Inferior parietal cortex (tissue), 1 donor: ENCODE measurements around the gene SGSM2.

Experiments used
- DNase-seq: peaks from one replicate; pipeline ENCODE4 v3.0.0-alpha.2; 2016; ENCODE audit errors: extremely low spot score

Gene SGSM2

DNA sequence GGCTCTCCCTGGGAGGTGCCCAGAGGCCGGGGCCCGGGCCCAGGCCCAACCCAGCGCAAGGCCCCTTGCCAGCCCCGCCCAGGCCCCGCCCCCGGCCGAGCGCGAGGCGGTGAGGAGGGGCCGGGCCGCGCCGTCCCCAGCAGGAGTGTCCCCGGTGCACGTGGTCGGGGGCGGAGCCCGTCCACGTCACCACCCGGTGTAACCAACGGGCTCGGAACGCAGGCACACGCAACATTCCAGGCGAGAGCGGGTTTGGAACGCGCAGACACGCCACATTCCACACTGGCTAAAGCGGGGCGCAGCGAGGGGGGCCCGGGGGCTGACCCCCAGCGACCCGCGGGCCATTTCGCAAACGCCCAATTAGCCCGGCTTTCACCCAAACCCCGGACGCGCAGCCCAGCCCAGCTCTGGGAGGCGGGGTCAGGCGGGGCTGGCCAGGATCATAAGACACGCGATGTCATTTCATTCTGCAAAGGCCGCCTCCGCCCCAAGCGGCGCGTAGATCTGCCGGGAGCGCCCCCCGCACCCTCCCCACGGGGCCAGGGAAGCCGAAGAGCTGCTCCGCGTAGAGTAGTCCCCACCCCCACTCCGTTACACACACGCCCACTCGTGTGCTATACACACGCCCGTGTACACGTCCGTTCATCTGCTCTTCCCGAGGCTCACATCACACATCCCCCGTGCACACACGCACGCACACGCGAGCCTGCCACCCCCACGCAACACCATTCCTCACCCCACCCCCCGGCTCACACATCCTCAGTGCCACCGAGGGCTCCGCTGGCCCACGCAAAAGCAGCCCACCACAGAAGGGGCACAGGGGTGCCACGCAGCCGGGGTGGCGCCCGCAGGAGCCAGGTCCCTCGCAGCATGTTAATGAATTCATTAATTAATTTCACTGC, 62.5 kb downstream of the SGSM2 start:
- peak; percentile 91 for DNase-seq

DNA sequence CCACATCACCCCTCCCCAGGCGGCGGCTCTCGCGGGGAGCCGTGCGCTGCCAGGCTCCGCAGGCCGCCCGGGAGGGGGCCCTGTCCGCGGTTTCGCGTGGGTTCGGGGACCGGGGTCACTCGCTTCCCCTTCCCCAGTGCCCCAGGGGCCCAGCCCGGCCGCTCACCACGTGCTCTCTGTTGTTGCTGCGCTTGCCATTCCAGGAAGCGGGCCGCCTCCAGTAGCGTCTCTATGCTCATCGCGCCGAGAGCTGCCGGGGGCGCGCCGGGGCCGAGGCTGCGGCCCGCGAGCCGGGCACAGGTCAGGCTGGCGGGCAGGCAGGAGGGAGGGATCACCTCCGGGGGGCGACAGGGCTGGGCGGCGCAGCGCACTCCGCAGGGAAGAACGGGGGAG, 63.2 kb downstream of the SGSM2 start:
- no peak for DNase-seq

DNA sequence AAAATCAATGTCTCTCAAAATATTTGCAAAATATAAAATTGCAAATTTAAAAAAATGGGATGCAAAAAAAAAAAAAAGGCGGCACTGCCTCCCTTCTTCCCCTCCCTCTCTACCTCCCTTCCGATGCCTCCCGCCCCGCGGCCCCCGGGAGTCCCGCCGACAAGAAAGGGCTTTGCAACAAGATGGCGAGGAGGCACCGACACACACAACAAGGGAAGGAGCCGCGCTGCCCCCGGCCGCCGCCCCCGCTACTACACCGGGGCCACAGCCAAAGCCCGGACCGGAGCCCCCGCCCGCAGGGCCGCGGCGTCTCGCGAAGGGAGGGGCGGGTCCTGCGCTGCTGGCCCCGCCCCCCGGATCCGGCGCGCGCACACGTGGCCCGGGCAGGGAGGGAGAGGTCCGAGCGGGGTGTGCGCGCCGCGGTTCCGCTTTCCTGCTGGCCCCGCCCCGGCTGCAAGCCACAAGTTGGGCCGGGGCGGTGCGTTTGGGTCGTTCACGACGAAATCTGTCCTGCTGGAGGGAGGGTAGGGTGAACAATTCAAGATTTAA, 63.6 kb downstream of the SGSM2 start, which contains the start of gene MNT:
Gene MNT, minus strand, starts transcription at position 184 of the 549 bp plus-strand sequence. CDS start 348 bp downstream, outside the sequence.
- peak; percentile 88 for DNase-seq

DNA sequence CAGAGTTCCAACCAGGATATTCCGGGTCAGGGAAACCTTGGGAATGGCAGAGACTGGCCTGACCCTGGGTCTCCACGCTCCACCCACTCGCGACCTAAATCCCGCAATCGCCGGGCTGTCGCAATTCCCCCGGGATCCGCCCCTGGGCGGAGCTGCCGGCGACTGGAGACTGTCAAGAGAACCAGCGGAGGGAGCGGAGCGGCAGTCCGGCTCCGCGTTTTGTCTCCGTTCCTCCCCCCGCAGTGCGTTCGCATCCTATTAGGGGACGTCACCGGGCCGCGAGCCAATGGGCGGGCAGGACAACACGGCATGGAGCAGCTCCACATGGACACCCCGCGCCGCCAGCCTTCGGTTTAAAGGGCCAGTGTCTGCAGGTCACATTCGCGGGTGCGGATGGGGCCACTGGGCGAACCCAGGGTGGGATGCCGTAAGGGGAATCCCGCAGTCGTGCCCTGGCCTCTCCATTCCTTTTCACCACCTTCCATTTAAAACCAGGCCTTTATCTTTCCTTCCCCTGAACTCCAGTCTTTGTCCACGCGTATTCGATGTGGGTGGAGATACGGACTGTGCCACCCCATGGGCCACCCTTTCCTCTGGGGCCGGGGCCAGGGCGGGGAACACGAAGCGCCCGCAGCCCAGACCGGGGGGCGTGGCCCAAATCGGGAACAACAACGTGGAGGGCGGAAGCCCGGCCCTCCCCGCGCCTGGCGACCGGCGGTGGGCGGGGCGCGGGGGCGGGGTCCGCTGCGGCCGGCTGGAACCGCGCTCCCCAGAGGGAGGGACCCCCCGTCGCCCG, 64.3 kb downstream of the SGSM2 start:
- peak; percentile 98 for DNase-seq

DNA sequence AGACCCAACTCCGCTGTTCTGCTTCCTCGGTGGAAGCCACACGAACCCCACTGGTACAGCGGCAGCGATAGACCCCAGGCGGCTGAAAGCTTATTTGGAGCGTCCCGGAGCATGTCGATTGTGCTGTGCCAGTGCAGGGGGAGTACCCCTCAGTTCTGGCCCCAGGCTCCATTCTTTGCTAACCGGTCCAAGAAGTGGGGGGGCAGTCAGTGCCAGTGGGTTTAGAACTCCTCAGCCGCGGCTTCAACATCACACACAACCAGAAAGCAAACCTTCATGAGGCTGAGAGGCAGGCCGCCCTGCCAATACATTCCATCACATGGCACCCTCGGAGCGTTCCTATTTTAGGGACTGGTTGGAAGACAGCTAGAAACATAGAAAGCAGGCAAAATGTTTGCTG, 65.2 kb downstream of the SGSM2 start:
- DNase-seq: no peak

DNA sequence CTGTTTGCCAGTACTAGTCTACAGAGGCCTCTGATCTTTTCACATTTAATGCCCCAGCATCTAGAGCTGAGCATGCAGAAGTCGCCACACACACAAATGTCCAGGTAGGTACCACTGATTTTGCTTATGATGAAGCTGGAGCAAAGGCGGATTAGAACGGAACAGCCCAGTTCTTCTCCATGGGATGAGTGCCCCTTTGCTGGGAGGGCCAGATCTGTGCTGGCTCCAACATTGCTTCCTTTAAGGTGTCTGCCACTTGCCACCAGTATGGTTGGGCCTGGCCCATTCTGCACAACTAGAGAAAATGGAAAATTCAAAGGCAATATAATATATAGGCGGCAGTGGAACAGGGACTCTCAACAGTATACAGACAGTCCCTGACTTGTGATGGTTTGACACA, 65.7 kb downstream of the SGSM2 start:
- DNase-seq: no peak

DNA sequence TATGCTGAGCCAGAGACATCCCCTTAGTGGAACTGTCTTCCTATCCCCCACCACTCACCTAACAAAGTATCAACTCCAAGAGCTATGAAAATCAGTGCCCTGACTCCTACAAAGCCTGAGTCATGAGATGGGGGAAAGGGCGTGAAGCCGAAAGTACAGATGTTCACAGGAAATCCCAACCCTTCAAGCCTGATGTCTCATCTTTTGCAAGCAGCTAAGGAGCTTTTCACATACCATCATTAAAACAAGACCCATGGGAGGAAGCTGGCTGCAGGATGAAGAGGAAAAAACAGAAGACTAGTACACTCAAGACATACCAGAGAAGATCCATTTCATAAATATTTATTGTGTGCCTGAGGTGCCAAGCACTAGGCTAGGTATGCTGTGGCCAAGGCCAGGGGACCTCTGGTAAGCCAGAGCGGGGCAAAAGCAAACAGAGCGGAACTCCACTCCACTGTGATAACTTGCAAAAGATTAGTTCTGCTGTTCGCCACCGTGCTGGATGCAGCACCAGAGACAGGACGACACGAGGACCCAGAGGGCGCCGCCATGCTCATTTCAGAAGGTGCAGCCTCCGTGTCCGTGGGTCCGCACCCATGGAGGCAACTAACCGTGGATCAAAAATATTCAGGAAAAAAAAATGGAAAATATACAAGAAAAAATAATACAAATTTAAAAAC, 68.1 kb downstream of the SGSM2 start:
- no peak for DNase-seq

DNA sequence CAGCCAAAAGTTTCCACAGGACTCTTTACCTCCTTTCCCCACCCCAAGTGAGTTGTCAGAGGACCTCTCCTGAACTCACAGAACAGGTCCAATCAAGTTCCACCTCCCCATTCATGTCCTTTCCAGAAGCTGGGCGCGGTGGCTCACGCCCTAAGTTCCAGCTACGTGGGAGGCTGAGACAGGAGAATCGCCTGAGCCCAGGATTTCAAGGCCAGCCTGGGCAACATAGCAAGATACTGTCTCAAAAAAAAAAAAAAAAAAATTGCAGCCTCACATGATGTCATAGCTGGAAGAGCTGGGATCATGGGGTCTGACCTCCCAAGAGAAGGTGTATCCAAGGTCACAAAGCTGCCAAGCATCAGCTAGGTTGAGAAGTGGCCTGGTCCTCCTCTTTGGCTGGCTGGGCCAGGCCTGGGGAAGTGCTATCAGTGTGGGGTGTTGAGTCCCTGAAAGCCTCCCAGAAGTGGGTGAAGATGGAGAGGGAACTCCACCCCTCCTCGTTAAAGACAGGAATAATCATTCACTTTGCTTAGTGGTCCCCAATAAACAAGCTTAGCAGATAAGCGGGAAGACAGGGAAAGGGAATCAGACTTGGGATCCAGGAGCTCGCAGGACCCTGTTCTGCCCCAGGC, 69.1 kb downstream of the SGSM2 start:
- no peak for DNase-seq

DNA sequence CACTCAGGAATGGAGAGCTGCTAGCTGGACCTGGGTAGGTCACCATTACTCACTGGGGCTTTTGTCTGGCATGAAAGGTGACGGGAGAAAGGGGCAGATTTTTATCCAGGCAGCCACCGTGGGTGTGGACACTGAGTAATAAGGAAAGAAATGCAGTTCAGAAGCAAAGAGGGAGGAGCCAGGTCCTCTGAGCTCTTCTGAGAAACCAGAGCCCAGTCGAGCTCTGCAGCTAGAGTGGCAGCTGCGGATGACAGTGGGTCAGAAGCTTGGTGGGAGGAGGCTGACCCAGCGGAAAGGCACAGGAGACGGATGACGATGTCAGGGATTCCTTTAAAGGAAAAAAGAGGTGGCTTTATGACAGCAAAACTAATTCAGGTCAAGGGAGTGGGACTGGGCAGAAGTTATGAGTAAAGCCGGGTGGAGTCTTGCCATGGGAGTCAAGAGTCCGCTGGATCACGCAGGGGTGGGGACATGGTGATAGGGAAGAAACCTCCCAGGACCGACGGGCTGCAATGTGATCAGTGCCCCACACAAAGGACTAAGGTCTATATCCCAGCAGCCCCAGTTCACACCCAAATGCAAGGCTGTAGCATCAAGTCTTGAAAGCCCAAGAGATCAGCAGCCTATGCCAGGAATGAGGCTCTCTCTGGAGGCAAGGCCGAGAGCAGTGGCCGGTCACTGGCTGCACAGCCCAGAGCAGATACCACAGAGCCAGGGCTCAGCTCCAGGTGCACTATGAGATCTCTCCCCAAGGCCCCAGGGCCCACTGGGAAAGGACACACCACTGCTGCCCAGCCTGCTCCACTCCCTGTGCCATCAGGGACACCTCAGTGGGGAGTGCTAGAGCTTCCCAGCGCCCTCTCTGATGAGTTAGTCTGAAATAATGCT, 69.8 kb downstream of the SGSM2 start:
- no peak for DNase-seq

DNA sequence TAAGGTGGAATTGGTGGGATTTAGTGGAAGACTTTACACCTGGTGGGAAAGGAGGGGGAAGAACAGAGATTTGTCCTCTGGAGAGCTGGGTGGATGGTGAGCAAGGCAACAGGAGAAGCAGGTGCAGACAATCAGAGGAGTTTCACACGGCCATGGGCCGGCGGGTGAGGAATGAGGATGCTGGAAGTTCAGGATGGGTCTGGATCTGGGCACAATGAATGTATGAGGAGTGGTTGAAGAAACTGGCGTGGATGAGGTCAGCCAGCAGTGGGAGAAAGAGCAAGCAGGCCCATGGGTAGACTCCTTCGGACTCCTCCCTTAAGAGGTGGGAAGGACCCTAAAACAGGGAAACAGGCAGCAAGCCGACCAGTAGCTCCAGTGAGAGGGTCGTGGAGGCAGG, 73.7 kb downstream of the SGSM2 start:
- DNase-seq: no peak

DNA sequence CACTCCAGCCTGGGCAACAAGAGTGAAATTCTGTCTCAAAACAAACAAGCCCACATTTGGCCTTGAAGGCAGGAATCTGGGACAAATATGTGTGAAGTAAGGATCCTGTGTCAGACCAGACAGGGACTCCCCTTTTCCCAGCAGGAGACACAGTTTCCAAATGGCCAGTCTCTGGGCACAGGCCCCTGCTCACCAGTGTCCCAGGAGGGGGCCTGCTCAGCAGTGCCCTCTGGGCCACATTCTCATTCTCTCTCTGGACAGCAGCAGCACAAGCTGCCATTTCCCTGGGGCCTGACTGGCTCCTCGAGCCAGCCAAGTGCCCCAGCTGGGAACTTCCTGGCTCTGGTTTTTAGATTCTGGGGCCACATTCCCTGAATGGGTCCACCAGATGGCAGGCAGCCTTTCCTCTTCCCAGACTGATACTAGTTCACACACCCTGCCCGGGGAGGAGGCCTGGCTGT, 75.3 kb downstream of the SGSM2 start:
- no peak for DNase-seq

DNA sequence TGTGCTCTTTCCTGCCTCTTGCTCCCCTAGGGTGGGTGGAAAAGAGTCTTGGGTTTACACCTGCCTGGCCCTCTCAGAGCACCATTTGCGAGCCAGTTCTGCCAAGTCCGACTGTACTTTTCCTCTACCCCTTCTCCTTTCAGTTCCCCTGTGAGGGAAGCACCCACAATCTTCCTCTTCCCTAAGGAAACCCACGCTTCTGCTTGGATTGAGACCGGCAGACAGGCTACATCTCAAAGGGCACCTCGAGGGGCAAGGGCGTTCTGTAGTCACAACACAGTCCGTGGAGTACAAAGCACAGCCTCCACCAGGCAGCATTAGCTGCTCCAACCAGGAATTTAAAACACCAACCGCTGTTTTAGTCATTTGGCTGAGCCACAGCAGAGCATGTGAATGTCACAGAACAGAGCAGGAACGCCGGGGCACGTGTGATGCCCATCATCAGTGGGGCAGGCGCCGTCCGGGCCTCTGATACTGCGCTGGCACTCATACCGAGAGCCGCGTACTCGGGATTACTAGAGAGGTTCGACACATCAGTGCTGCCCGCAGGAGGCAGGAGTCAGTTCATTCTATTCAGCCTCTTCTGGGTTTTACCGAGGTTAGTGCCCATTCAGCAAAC, 77.3 kb downstream of the SGSM2 start:
- DNase-seq: no peak

DNA sequence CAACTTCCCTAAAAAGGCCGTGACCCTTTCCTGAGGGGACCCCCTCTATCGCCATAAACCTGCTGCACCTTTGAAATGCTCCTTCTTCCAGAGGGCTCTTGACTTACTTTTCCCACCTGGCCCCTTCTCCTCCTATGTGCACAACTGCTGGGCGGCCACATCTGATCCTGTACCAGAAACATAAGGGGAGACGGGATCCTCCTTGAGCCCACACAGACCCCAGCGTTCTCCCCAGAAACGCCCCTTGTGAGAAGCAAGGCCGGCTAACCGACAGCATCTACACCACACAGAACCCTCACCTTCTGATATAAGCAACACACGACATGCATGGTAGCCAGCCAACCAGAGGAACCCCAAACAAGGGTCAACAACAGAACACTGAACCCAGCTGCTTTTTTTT, 77.8 kb downstream of the SGSM2 start:
- DNase-seq: no peak

DNA sequence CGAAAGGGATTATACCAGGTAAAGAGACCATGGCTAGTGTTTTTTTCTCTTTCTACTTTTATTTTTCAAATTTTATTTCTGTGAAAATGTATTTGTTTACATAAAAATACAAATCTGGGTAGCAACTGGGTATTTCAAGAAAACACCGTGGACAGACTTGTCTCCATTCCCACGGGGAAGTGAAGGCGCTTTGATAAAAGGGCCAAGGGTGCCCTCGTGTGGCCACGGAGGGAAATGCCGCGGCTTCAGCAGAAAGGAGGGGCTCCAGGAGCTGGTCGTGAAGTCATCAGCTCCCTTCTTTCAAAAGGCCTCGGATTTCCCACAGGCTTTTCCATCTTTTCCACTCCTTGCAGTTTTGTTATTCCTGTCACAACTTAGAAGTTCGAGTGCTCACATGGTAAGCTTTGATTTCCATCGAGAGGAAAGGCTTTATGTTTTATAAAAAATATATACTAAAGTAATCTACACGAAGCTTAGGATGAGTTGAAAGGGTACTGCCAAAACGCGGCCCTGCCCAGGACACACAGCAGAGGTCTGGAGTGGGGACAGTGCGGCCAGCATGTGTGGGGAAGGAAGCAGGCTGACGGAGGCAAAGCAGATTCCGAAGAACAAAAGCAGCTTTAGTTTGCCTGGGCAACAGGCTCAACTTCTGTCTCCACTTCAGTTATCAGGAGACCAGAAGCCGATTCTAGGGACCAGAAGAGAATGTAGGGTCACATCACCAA, 78.9 kb downstream of the SGSM2 start:
- peak; percentile 96 for DNase-seq

DNA sequence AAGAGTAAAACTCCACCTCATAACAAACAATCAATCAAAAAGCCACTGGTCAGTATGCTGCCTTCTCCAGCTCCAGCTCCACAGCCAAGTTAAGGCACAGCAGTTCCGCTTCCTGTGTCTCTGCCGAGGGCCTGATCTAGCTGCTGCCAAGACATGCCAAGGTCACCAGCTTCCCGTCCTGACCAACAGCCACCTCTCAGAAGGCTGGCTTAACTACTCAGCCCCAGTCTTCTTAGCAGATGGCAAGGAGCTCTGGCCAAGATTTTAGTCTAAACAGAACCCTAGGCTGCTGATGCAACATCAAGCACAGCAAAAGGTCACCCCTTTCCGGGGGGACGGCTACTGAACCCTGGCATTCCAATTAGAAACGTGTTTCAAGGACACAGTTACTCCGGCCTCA, 81.3 kb downstream of the SGSM2 start:
- no peak for DNase-seq

DNA sequence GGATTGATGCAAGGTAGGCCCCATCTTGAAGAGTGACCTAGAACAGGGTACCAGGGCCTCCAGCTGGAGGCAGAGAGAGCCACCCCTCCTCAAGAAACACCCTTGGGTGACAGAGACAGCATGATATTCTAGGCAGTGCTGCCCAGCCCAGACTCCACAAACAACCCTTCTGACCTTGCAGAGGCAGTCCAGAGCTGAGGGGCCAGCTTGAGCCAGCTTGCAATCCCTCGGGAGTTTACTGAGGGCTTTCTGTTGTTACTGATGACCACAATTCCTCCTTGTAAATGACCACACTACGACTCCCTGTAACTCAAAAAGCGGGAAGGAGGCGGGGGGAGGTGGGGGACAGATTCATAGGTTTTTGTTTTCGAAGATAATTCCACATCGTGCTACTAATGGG, 82.2 kb downstream of the SGSM2 start:
- no peak for DNase-seq

DNA sequence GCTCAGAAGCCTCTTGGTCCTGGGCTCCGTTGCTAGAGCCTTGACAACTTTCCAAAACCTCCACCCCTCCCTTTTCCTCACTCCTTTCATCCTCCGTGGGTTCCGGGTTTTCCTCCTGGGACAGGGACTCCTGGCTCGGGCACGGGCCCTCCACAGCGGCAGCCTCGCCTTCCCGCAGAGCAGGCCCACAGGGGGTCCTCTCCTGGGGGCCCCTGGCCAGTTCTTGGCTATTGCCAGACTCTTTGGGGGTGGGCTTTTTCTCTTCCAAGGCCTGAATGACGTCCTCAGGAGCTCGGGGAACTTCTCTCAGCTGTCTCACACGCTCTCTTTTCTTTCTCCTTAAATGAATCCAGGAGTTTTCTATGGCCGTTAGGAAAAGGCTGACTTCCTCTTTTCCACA, 82.9 kb downstream of the SGSM2 start:
- no peak for DNase-seq

DNA sequence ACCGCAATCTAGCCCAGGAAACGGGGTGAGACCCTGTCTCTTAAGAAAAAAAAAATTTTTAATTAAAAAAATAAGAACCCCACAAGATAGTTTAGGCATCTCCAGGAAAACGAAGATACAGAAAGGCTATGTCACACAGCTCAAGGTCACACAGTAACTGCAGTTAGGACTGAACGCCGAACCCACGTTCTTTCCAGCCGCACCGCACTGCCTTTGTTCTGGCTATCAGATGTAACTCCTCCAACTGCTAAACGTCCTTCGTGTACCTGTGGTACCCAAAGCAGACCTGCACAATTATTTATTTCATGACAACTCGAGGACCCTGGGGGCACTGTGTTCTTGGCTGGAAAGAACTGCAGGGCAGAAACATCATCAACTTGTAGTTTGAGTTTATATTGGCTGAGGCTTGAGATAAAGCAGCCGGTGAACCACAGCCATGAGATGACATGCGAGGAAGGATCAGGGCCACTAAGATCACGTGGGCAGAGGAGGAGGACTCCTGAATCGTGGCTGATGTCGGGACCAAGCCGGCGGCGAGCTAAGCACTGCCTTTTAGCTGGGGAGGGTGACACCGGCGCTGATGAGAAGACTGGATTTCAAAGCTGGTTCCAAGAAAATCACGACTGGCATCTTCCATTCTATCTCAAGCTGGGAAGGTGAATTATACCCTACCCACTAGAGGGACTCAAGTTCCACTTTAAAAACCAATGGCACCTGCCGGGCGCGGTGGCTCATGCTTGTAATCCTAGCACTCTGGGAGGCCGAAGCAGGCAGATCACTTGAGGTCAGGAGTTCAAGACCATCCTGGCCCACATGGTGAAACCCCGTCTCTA, 84.2 kb downstream of the SGSM2 start:
- no peak for DNase-seq
